ENCODE results near the gene DLGAP1.

DLGAP1 gene

GRCh38 chr18:3447068-3447894 is 1007.8 kb downstream of the DLGAP1 start:
- peak overlapping the region; percentile 92 to 99 for H3K9ac ChIP-seq (ENCODE audit: low read depth in 1 of 2, low read length in 2 of 2)
- H3K9me3 ChIP-seq (ENCODE audit: control insufficient read depth in 1 of 2, low read length in 2 of 2): no peaks in the 10 kb centered on the region
- H3K4me1 ChIP-seq (ENCODE audit: control insufficient read depth in 1 of 2, insufficient read depth in 2 of 2, low read length in 2 of 2): peaks cover 9 to 14% of the 10 kb centered on the region in 2 donors
- no peaks in the 10 kb centered on the region for H3K36me3 ChIP-seq (ENCODE audit: control insufficient read depth in 1 of 2, insufficient read depth in 2 of 2, low read length in 2 of 2)
- no peaks in the 10 kb centered on the region for H3K27me3 ChIP-seq (ENCODE audit: control insufficient read depth in 1 of 2, insufficient read depth in 2 of 2, low read length in 2 of 2)
- peak overlapping the region; percentile 96 for H3K27ac ChIP-seq (ENCODE audit: low read depth, low read length)
- H3K4me3 ChIP-seq (ENCODE audit: low read depth in 1 of 2, low read length in 2 of 2): peak overlapping the region; percentile 81 to 93

Data from duodenal mucosa (tissue), 2 donors.